K562 (cell line): Measurements from ENCODE around the gene CALM3. TPM values are rescaled to one million over a fixed set of nuclear protein-coding genes. Genes with fewer than 3 reads are reported as not detected.

ENCODE experiments used
- DMBX1 ChIP-seq: fragments of 250-450 bp; sonication (Bioruptor Pico); IDR thresholded peaks from 2 replicates; pipeline ENCODE4 v1.8.0; 2022; ENCODE audit warnings: inconsistent platforms, mild to moderate bottlenecking, moderate library complexity, borderline replicate concordance
- FOSL1 ChIP-seq: fragments of 200-800 bp; sonication (Bioruptor generic); conservative IDR thresholded peaks from 2 replicates; pipeline ENCODE4 v1.6.1; 2016; ENCODE audit warnings: missing genetic modification characterization, missing compliant biosample characterization
- HNRNPK ChIP-seq: fragments of 200-400 bp; formaldehyde crosslinking; IDR thresholded peaks from one replicate; pipeline ENCODE4 v1.6.1; 2018; ENCODE audit warnings: mild to moderate bottlenecking, low read depth, low read length; ENCODE audit not compliant: poor library complexity, severe bottlenecking
- MYNN ChIP-seq, 2 experiments: sonication (generic); formaldehyde crosslinking in 1 of 2; IDR thresholded peaks; 2 replicates each; pipeline versions ENCODE4 v1.5.0 to v1.6.1; 2016 to 2020; ENCODE audit warnings: antibody characterized with exemption in 1 of 2, missing genetic modification reagents in 1 of 2
- NEUROD1 ChIP-seq: fragments of 150-350 bp; IDR thresholded peaks from 2 replicates; pipeline ENCODE4 v1.6.1; 2014; ENCODE audit warnings: borderline replicate concordance, low read length, low read depth; ENCODE audit not compliant: partially characterized antibody
- REST ChIP-seq, 2 experiments: fragments of 450-650 bp; formaldehyde crosslinking in 1 of 2; IDR thresholded peaks; 2 replicates each; pipeline versions ENCODE4 v1.4.0 to v1.6.1; 2014 to 2020; ENCODE audit warnings: mild to moderate bottlenecking in 2 of 2, borderline replicate concordance in 1 of 2, low read depth in 1 of 2
- ZNF609 ChIP-seq: sonication (generic); formaldehyde crosslinking; IDR thresholded peaks from 2 replicates; pipeline ENCODE4 v1.8.1; 2023; ENCODE audit warnings: missing genetic modification reagents, mild to moderate bottlenecking, borderline replicate concordance
- polyA plus RNA-seq, 8 experiments: library from polyadenylated mRNA; depleted of rRNA in 4 of 8; stranded (reverse) in 5 of 8; unstranded in 3 of 8; fragments of >200 nt; fragmentation: Nextera tagmentation in 2 of 8; fragmentation: Illumina TruSeq in 1 of 8; extraction: Ambion mirVana in 2 of 8; extraction: Trizol in 1 of 8; gene quantifications; 2 replicates each; pipeline versions ENCODE4 v1.2.1 to v1.2.3, GENCODE V29; 2011 to 2014; ENCODE audit warnings: inconsistent platforms in 1 of 8, missing spikeins in 1 of 8
- total RNA-seq, 7 experiments: library from RNA; depleted of rRNA in 6 of 7; stranded (reverse); fragments of >200 nt in 6 of 7; fragmentation: Illumina TruSeq in 2 of 7; extraction: Trizol in 2 of 7; gene quantifications; 2 replicates each; pipeline versions ENCODE4 v1.2.1 to v1.2.3, GENCODE V29; 2011 to 2021; ENCODE audit warnings: low replicate concordance in 1 of 7
- TF ChIP-seq, protein P1 (sequence below): sonication (generic); formaldehyde crosslinking; IDR thresholded peaks from 2 replicates; pipeline ENCODE4 v1.8.1; 2023; ENCODE audit warnings: mild to moderate bottlenecking, missing genetic modification reagents

CALM3 gene
- total and polyA plus RNA-seq, 9 of the 15 experiments (the other 6 are each of a cell fraction or from before 2014, with no cell fraction given): 34.6 to 350 (median 156) TPM

DNA sequence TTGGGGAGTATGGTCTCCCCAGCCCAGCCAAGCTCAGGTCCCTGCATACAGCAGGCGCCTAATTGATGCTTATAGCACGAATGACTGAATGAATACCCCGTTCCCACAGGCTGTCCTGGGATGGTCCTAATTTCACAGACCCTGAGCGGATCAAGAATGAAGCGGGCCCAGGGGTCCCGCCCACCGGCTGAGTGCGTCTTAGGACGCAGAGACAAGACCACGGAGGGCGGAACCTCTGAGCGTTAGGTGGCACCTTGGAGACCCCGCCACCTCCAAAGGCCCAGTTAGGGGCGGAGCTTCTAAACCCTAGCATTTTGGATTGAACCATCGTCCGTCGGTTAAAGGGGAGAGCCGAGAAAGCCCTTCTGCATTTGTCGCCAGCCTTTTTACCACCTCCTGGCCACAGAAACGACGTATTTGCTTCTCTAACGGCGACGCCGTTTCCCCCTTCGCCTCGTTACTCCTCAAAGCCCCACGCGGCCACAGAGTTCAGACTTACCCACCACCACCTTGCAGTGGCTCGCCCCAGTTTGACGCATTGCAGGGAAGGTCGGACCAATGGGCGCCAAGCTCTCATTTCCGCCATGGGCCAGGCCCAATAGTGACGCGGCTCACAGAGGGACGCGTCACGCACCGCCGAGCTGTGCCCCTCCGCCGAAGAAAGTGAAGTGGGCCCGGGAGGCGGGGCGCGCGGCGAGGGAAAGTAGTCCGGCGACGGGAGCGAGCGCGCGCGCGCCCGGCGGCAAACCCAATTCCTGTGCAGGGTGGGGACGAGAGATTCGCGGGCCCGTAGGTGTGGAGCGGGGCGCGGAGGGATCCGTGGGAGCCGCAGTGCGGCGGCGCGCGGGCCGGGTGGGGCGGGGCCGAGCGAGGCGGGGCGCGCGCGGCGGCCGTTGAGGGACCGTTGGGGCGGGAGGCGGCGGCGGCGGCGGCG lies 479 bp upstream of the CALM3 start (continued):
- no peak for TF ChIP-seq REST (IDR thresholded peaks at IDR 0.05; ENCODE audit: borderline replicate concordance)
- peak; percentile 57; the same call in 1 of the 2 replicates for TF ChIP-seq REST (CRISPR knock-in tag; IDR thresholded peaks at IDR 0.05; ENCODE audit: low read depth)
- peak; percentile 87 for TF ChIP-seq FOSL1 (tag)
- no peak for TF ChIP-seq HNRNPK
- TF ChIP-seq DMBX1 (CRISPR knock-in tag): peak; percentile 97
- peak; percentile 92 for TF ChIP-seq NEUROD1
- TF ChIP-seq MYNN (IDR thresholded peaks at IDR 0.05): no peak
- TF ChIP-seq MYNN (CRISPR knock-in tag; IDR thresholded peaks at IDR 0.05): no peak
- TF ChIP-seq ZNF609 (CRISPR knock-in tag): no peak
- TF ChIP-seq, protein P1, sequence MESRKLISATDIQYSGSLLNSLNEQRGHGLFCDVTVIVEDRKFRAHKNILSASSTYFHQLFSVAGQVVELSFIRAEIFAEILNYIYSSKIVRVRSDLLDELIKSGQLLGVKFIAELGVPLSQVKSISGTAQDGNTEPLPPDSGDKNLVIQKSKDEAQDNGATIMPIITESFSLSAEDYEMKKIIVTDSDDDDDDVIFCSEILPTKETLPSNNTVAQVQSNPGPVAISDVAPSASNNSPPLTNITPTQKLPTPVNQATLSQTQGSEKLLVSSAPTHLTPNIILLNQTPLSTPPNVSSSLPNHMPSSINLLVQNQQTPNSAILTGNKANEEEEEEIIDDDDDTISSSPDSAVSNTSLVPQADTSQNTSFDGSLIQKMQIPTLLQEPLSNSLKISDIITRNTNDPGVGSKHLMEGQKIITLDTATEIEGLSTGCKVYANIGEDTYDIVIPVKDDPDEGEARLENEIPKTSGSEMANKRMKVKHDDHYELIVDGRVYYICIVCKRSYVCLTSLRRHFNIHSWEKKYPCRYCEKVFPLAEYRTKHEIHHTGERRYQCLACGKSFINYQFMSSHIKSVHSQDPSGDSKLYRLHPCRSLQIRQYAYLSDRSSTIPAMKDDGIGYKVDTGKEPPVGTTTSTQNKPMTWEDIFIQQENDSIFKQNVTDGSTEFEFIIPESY (CRISPR knock-in tag): peak; percentile 70; the same call in 1 of the 2 replicates
